Stimulated activated CD4-positive, alpha-beta T cell treated with anti-CD3 and anti-CD28 coated beads, Interleukin-4, amount 100 ng/mL, for 4 hours (primary cell): ENCODE data around the gene TLCD1.

Experiments
- DNase-seq, 2 experiments: peaks; one replicate each; pipeline ENCODE4 v3.0.0-alpha.2; 2020

Gene TLCD1

GRCh38 chr17:28675980-28676379 lies 50.1 kb downstream of the TLCD1 start:
- DNase-seq = no peak

GRCh38 chr17:28675490-28675889 lies 50.5 kb downstream of the TLCD1 start:
- DNase-seq = no peak
